Activated CD8-positive, alpha-beta memory T cell treated with anti-CD3 and anti-CD28 coated beads, Interleukin-2, amount 50 U/mL, for 1 hour (primary cell): ENCODE measurements around the gene LILRA5.
"Not testable (repeated sequence)": the region's sequence is repeated elsewhere in the genome, so short reads cannot be mapped to it uniquely, and the experiment has no call there.

Experiments
- DNase-seq: peaks from one replicate; pipeline ENCODE4 v3.0.0-alpha.2; 2020; ENCODE audit errors: extremely low read depth

Gene LILRA5

DNA sequence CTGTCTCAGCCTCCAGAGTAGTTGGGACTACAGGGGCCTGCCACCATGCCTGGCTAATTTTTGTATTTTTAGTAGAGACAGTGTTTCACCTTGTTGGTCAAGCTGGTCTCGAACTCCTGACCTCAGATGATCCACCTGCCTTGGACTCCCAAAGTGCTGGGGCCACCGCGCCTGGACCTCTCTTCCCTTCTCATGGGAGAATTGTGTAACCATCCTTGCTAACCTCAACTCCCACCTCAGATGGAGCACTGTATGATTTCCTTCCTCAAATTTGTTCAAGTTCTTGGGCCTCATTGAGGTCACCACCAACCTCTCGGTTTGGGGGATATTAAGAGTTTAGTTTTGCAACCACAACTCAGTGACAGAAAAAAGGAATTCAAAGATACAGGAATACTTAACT is 10.7 kb downstream of the LILRA5 start:
- DNase-seq = no peak

DNA sequence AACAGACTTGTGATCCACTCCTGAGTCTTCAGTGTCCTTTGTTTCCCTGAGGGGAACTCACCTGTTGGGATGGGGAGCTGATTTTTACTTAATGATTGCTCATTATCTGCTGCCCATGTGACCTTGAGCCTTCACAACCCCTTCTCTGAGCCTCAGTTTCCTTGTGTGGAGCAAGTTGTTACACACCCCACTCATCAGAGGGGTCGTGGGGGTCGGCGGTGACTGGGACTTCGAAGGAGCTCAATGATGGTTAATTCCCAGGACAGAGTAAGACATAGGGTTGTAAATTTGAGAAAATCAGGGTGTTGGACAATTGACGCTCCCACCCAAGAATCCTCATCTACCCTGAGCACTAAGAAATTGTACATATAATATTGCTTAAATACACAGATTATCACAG is 13.5 kb downstream of the LILRA5 start:
- no peak for DNase-seq

DNA sequence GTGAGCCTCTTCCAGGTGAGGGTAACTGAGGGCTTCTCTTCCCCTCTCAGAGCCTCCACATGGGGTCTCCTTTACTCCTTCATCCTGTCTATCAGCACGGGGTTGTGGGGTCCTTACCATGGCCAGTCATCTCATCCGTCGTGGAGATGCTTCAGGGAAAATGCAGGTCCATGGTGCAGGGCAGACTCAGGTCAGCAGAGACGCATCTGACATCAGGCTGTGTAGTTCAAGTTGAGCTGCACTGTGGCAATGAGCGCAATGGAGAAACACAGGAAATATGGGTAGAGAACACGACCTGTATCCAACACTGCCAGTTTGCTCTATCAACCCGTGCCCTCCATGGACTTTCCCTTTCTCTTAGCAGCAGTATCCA is 13.9 kb downstream of the LILRA5 start:
- no peak for DNase-seq

DNA sequence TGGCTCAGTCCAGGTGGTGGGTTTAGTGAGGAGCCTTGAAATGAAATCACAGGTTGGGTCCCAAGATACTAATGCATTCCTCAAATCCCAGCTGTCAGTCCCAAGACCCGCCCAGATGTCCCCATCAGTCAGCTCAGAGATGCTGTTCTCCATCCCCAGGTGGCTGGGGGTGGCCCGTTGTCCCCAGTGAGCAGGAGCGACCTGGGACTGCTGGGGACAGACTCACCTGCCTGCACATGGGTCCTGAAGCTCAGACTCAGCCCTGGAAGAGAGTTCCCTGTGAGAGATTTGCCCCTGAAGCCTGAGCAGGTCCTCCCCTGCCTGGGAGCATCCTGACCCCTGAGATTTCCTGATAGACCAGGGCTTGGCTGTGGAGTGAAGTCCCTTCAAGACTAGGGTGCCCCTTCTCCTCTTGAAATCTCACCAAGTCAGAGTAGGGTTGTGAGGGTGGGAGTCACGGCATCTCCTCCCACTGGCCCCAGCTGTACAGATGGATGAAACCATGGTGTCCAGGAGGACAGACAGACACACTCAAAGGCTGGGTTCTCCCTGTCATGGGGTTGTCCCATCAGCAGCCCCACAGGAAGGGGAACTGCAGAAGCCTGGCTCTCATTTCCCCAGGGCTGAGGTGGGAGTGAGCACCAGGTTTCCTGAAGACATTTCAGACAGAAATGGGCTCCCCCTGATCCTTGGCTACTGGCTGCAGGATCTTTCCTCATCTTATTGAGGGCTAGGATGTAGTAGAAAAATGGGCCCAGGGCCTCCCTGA is 14.4 kb downstream of the LILRA5 start:
- no peak for DNase-seq

DNA sequence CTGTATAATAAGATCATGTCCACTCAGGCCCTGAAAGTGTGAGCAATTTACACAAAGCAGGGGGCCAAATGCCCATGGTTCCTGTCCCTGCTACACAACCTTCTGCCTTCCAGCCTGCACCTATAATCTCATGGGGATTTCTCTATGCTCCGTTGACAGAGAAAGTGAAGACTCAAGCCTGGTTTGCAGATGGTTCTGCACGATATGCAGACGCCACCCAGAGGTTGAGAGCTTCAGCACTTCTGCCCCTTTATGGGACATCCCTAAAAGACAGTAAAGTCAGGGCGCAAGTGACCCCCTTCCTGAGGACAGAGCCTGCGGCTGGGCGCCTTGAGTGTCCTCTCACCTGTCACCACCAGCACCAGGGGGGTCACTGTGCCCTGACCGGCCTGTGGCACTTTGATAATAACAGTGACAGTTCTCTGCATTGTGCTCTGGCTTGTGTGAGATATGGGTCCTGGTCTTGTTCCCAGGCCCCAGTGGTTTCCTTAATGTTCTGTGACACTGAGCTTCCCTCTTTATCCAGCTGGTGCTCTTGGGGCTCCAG is 15.1 kb downstream of the LILRA5 start:
- no peak for DNase-seq

DNA sequence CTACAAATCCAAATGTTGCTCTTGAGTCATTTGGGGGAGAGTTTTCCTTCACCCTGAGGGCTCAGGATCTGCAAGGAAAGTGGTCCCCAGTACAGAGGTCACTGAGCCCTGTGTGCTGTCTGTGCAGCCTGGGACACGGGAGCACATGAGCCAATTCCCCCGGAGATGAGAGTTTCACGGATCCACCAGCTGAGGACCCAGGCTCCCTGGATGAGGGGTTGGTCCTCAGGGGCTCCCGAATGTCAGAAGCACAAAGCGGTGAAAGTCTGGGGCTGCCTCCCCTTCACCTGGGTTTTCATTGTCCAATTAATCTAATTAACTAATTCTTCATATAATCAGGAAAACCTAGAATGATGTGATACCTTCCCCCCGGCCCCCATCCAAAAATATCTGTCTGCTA is 18.4 kb downstream of the LILRA5 start:
- no peak for DNase-seq

DNA sequence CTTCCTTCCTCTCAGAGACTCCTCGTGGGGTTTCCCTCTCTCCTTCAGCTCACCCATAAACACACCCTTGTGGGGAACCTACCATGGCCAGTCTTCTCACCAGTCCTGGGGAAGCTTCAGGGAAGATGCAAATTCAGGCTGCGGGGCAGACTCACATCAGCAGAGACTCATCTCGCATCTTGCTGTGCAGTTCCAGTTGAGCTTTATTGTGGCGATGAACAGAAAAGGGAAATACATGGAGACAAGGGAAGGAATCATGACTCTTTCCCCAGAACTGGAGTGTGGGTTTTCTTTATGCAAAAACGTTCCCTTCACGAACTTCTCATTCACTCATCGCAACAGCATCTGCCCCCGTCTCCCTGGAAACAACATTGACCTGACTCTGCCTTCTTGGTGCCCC is 23.8 kb downstream of the LILRA5 start:
- not testable (repeated sequence) for DNase-seq

DNA sequence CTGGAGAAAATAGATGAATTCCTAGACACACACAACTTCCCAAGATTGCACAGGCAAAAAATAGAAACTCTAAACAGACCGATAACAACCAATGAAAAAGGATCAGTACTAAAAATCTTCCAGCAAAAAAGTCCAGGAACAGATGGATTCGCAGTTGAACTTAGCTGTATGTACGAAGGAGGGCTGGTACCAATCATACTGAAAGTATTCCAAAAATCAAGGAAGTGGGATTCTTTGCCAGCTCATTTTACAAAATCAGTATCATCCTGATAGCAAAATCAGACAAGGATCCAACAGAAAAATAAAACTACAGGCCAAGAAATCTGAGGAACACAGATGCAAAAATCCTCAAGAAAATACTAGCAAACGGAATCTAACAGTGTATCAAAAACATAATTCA is 25.5 kb downstream of the LILRA5 start:
- no peak for DNase-seq

DNA sequence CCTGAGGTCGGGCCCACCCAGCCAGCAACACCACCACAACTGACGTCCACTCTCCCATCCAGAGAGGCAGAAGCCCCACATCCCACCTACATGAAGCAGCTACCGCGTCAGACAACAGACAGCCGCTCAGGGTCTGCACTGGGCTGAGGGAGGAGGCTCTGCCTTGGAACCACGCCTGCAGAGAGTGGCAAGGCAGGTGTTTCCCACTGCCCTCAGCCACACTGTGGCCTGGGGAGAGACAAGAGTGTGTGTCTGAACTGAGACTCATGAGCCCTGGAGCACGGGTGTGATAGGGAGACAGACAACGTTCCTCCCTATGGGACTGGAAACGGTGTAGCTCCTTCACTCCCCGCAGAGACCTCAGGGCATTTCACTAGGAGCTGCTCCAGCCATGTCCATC is 26.7 kb downstream of the LILRA5 start:
- DNase-seq = not testable (repeated sequence)

DNA sequence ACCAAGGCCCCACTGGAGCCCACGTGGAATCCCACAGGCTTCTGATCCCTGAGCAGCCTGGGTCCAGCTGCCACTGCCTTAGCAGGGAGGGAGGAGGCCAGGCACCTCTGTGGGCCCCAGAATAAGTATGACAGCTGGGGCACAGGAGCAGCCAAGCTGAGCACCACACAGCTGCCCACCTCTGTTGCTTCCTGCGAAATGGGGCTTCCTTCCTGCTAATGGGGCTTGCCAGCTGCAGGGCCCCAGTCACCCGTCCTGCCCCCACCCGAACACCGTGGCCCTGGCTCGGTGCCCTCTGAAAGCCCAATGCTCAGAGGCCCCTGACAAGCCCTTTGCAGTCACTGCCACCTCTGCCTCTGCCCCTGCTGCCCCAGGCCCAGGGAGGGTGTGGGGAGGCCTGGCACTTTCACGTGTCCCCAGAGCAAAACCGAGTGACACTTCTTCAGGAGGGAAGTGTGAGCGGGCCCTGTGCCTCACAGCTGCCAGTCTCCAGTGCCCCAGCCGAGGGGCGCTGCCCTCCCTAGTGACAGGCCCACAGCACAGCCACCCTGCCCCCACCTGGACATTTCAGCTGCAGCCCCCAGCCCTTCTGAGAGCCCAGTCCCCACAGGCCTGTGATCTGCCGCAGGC is 27.4 kb downstream of the LILRA5 start:
- DNase-seq = not testable (repeated sequence)

DNA sequence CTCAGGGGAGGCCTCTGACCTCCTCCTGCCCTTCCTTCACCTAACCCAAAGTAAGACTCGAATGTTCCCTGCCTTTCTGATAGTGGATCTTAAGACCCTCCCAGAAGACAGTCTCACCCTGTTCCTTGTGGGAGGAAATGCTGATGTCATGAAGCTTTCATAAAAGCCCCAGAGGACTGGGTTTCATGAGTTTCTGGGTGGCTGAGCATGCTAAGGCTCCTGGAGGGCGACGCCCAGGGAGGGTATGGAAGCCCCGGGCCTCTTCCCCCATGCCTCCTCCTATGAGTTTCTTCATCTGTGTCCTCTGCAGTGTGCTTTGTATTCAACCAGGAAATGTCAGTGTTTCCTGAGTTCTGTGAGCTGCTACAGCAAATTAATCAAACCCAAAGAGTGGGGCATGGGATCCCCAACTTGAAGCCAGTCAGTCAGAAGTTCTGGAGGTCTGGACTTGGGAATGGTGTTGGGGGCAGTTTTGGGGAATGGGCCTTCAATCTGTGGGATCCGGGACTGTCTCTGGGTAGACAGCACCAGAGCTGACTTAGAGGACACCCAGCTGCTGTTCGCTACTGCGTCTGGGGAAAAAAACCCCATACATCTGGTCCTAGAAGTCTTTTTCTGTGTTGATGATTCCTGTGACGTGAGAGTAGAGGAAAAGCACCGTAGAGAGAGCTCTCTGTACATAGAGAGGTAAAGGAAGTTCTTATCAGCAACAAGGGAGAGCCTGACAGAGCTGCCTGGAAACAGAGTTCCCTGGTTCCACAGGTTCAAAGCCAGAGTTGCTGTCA is 30.1 kb downstream of the LILRA5 start:
- no peak for DNase-seq

DNA sequence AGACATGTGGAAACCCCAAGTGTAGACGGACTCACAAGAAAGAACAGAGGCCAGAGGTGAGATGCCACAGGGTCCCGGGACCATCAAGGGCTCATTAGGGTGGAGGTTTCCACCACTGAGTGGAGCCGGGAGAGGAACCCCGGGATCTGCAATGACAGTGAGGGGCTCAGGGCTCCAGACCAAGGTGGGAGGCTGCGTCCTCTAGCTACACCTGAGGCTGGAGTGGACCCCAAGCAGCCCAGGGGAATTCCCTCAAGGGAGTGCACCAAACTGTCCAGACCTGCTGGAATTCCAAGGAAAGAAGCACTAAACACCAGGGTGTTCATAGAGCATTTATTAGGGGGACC is 31.3 kb downstream of the LILRA5 start:
- not testable (repeated sequence) for DNase-seq

DNA sequence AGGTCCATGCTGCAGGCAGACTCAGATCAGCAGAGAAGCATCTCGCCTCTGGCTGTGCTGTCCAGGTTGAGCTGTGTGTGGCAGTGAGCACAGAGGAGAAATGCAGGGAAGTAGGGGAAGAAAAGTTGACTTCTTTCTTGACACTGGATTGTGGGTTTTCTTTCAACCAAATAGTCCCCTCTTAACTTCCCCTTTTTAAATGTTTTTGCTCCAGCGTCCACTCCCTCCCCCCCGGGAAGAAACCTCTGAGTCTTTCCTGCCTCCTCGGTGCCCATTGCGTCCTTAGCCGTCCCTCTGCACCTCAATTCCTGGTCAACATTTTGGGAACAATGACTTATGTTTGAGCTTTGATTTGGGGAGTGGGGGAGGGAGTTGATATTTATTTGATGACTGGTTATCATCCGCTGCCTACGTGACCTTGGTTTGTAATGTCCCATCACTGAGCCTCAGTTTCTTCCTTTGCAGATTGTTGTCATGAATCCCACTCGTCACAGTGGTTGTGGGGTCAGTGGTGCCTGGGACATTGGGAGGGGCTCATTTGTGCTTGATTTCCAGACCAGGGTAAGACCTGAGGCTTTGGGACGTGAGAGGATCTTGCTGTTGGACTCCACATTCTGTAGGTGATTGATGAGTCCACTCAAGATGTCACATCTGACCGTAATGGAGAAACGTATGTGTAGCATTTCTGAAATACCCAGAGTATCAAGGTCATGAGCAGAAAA is 31.8 kb downstream of the LILRA5 start, which contains the start of gene LILRB2:
LILRB2 (minus strand) TSS at position 104 of the 722 bp plus-strand sequence. CDS start 614 bp downstream, outside the sequence.
- no peak for DNase-seq

DNA sequence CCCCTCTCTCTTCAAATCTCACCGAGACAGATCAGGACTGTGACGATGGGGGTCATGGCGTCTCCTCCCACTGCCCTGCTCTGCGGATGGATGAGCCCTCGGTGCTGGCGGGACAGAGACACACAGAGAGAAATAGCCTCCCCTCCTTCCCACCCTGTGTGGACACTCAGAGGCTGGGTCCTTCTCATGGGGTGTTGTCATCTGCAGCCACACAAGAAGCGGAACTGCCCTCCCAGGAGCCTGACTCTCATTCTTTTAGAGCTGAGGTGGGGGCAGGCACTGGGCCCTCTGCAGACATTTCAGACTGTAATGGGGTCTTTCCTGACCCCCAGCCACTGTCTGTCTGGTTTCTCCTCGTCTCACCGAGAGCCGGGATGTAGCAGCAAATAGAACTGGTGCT is 32.5 kb downstream of the LILRA5 start:
- DNase-seq = not testable (repeated sequence)

DNA sequence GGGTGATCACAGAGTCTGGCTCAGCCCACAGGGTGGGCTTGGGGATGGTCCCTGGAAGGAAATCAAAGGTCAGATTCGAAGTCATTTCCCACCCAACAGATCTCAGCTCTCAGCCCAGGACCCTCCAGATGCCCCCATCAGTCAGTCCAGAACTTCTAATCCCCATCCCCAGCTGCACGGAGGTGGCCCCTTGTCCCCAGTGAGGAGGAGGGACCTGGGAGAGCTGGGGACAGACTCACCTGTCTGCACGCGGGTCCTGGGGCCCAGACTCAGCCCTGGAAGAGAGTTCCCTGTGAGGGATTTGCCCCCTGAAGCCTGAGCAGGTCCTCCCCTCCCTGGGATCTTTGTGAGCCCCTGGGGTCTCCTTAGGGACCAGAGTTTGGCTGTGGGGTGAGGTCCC is 32.9 kb downstream of the LILRA5 start:
- DNase-seq = not testable (repeated sequence)

DNA sequence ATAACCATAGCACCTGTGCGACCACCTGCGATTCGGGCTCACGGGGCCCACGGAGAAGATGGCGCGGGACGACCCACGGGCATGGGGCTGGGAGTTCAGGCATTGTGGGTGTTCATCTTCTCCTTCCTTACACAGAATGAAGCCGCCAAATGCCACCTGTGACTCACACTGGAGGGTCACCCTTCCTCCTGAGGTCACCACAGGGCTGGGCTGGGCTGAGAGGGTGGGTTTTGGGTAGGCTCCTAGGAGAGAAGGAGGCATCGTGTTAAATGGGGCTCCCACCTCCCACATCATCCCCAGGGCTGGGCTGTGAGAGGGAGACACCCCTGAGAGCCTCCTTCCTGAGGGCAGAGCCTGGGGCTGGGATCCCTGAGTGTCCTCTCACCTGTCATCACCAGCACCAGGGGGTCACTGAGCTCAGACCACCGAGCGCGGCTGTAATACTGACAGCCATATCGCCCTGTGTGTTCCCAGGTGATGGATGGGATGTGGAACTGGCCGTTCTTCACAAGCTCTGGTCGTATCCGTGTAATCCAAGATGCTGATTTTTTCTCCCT is 33.5 kb downstream of the LILRA5 start:
- no peak for DNase-seq

DNA sequence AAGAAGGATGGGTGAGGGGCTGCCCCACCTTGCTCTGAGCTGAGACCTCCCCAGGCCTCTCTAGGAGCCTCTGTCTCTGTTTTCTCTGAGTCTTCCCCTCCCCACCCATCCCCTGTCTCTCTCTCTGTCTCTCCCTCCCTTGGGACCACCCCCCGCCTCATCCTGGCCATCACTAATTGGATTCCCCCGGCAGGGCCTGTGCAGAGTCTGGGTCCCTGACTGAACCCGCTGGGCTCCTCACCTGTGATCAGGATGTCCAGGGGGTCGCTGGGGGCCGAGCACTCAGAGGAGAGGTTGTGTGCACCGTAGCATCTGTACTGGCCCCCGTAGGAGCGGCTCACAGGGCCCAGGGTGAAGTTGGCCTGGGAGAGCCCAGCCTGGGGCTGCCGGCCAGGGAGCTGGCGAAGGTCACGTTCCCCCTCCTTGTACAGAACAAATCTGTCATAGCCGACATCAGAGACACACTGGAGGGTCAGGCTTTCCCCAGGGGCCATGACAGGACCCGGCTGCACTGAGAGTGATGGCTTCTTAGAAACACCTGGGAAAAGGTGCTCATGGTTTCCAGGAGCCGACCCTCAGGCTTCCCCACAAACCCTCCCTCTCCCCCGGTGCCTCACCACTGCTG is 34.3 kb downstream of the LILRA5 start:
- DNase-seq = not testable (repeated sequence)

DNA sequence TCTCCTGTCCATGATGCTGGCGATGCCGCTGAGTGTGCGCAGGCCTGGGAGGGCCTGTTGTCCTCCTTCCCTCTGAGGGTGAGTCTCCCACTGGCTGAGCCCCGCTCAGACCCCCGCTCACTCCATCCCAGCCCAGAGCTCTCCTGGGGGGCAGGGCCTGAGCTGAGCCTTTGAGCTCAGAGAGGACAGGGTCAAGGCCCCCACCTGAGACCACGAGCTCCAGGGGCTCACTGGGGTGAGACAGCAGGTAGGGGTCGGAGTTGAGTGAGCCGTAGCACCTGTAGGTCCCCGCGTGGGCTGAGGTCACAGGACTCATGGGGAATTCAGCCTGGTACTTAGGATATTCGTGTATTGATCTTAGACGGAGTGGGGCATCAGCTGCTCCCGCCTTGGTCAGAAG is 34.9 kb downstream of the LILRA5 start:
- DNase-seq = not testable (repeated sequence)

DNA sequence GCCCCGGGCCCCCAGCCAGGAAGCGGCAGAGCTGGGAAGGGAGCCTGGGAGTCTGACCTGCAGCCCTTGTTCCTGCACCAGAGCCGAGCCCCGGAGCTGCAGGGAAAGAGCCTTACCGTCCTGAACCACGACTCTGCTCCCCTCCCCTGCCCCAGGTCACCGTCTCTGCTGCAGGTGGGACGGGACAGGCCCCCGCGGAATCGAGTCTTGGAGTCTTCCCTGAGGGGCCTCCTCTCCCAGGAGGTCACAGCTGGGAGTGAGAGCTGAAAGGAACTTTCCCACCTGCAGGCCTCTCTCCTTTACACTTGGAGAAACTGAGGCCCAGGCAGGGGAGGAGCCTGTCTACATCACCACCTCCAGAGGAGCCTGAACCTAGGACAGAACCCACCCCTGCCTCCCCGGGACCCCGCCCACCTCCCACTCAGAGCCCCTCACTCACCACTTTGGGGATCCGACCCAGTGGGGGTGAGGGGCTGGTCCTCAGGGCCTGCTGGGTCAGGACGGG is 35.8 kb downstream of the LILRA5 start:
- DNase-seq = not testable (repeated sequence)

DNA sequence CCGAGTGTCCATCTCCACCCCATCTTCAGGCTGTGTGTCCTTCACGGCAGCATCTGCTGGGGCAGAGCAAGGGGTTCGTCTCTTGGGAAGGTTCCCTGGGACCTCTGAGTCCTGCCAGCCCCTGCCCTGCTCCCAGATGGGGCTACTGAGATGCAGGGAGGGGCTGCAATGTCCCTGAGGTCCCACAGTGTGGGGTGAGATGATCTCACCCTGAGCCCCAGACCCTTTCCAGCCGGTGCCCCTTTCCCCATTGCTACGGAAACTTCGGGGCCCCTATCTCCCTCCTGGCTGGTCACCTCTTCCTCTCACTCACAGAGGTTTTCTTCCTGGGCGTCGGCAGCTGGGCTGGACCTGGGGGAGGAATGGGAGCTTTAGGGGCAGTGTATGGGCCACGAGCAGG is 37.0 kb downstream of the LILRA5 start:
- no peak for DNase-seq

DNA sequence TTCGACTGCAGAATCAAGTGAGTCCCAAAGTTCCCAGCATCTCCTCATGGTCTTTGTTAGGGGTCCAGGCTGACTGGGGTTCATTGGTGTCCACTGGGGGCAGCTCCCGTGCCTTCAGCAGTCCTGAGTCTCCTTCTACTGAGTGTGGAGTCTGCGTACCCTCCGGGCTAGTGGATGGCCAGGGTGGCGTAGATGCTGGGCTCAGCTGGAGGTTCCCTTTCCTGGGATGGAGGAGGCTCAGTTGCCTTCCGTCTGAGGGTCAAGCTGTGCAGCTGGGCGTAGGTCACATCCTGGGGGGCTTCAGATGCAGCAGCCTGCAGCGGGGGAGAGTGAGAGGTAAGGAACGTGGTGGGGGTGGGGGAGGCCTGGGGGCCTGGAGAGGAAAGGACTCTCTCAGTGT is 38.5 kb downstream of the LILRA5 start:
- DNase-seq = not testable (repeated sequence)
